ENCODE results near the gene UTP11.

DNA sequence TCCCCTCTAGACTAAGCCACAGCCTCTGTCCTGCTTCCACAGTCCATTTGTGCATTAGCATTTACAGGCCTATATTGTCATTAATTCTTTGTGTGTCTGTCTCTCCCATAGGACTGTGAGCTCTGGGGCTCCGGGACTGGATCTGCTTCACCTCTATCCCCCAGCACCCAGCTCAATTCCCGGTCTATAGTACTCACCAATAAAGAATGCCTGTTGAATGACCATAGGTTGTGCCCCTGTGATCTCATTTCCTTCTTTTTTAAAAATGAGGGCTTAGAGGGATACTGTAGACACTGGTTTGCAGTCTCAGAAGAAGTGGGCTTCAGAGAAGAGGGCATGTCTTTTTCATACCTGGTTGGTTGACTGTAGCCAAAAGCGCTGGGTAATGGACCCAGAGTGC is 42.9 kb downstream of the UTP11 start:
- TF ChIP-seq, protein P1, sequence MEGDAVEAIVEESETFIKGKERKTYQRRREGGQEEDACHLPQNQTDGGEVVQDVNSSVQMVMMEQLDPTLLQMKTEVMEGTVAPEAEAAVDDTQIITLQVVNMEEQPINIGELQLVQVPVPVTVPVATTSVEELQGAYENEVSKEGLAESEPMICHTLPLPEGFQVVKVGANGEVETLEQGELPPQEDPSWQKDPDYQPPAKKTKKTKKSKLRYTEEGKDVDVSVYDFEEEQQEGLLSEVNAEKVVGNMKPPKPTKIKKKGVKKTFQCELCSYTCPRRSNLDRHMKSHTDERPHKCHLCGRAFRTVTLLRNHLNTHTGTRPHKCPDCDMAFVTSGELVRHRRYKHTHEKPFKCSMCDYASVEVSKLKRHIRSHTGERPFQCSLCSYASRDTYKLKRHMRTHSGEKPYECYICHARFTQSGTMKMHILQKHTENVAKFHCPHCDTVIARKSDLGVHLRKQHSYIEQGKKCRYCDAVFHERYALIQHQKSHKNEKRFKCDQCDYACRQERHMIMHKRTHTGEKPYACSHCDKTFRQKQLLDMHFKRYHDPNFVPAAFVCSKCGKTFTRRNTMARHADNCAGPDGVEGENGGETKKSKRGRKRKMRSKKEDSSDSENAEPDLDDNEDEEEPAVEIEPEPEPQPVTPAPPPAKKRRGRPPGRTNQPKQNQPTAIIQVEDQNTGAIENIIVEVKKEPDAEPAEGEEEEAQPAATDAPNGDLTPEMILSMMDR (IDR thresholded peaks at IDR 0.05): no peak
- TF ChIP-seq POLR2A (IDR thresholded peaks at IDR 0.05): no peak
